Stimulated activated naive CD8-positive, alpha-beta T cell treated with anti-CD3 and anti-CD28 coated beads, Interleukin-15, Interleukin-2, amounts not matched to agents 100 ng/mL and 50 ng/mL, for 24 hours (primary cell): ENCODE measurements around the gene C20orf204.

Experiments
- H3K27ac Mint-ChIP-seq: one replicate; pipeline ENCODE4 v1.8.0; 2021; ENCODE audit warnings: mild to moderate bottlenecking, mixed read lengths
- H3K27me3 Mint-ChIP-seq: one replicate; pipeline ENCODE4 v1.8.0; 2021; ENCODE audit warnings: mixed read lengths
- H3K36me3 Mint-ChIP-seq: one replicate; pipeline ENCODE4 v1.8.0; 2021; ENCODE audit warnings: low read depth, mixed read lengths
- H3K4me1 Mint-ChIP-seq: one replicate; pipeline ENCODE4 v1.8.0; 2021; ENCODE audit warnings: low read depth, mixed read lengths
- H3K4me3 Mint-ChIP-seq: one replicate; pipeline ENCODE4 v1.8.0; 2021; ENCODE audit warnings: mild to moderate bottlenecking, mixed read lengths
- H3K9me3 Mint-ChIP-seq: one replicate; pipeline ENCODE4 v1.8.0; 2021; ENCODE audit warnings: mixed read lengths

Gene C20orf204

DNA sequence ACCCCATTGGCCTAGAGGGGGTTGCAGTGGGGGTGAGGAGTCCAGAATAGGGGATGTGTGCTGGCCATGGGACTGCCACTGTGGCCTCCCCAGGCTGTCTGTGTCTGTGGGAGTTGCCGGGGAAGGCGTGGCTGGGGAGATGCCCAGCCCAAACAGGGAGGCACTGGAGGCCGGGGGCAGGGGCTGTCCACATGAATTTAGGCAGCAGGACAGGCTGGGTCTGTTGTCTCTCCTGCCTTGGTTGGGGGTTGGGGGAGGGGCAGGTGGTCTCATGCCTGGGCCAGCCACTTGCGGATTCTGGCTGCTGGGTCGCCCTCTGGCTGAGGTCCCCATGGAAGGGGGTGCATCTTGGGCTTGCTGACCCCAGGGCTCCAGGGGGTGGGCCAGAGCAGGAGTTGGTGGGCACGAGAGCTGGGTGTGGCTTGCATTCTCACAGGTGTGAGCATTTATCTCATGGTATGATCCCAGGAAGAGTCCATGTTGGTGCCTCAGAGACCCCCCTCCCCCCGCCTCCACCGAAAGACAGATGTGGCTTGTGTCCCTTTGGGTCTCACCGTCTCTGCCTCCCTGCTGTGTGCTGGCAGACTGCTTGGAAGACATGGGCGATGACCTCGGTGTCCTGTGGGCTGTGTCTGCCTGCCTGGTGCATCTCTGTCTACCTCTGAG, 9.5 kb downstream of the C20orf204 start:
- Mint-ChIP-seq H3K4me3 (no peak overlapping the region), H3K27me3 (peaks cover 17% of the 10 kb centered on the region), H3K27ac (no peak overlapping the region), H3K4me1 (peaks cover 18% of the 10 kb centered on the region), H3K9me3 (no peaks in the 10 kb centered on the region), H3K36me3 (no peaks in the 10 kb centered on the region)

DNA sequence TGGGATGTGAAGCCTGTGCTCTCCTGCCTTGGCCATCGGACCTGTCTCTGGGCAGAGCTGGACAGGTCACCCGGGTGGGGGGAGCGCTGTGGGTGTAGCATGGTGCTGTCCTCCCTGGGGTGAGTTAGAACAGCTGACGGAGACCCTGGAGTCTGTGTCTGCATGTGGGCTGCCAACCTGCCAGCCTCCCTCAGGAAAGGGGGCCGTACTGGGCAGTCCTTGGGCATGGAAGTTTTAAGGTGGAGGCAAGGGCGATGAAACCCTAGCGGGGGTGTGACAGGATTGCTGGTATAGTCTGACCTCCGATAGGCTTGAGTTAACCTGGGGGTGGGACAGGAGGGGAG, 11.0 kb downstream of the C20orf204 start:
- no peak overlapping the region for H3K4me3 Mint-ChIP-seq
- H3K27me3 Mint-ChIP-seq = peaks cover 29% of the 10 kb centered on the region
- H3K36me3 Mint-ChIP-seq = no peaks in the 10 kb centered on the region
- no peak overlapping the region for H3K27ac Mint-ChIP-seq
- H3K4me1 Mint-ChIP-seq = peaks cover 11% of the 10 kb centered on the region
- H3K9me3 Mint-ChIP-seq = no peaks in the 10 kb centered on the region

DNA sequence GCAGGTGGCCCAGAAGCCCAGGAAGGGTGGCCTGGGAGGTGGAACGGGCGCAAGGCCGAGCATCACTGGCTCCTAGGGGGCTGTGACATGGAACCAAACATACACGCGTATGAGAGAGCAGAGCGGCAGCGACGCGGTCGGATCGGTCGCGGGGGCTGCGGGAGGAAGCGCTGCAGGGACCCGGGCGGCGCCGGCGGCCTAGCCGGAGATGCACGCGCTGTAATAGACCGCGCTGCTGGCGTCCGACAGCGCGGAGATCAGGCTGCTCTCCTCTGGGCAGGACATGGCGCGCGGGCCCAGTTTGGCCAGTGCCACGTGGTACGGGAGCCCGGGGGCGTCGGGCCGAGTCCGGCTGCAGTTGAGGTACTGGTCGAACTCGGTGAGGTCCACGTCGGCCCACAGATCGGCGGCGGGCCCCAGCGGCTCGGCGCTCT, 12.0 kb downstream of the C20orf204 start:
- no peaks in the 10 kb centered on the region for H3K9me3 Mint-ChIP-seq
- H3K4me1 Mint-ChIP-seq = peaks cover 11% of the 10 kb centered on the region
- H3K27ac Mint-ChIP-seq = no peak overlapping the region
- no peaks in the 10 kb centered on the region for H3K36me3 Mint-ChIP-seq
- peaks cover 29% of the 10 kb centered on the region for H3K27me3 Mint-ChIP-seq
- no peak overlapping the region for H3K4me3 Mint-ChIP-seq

DNA sequence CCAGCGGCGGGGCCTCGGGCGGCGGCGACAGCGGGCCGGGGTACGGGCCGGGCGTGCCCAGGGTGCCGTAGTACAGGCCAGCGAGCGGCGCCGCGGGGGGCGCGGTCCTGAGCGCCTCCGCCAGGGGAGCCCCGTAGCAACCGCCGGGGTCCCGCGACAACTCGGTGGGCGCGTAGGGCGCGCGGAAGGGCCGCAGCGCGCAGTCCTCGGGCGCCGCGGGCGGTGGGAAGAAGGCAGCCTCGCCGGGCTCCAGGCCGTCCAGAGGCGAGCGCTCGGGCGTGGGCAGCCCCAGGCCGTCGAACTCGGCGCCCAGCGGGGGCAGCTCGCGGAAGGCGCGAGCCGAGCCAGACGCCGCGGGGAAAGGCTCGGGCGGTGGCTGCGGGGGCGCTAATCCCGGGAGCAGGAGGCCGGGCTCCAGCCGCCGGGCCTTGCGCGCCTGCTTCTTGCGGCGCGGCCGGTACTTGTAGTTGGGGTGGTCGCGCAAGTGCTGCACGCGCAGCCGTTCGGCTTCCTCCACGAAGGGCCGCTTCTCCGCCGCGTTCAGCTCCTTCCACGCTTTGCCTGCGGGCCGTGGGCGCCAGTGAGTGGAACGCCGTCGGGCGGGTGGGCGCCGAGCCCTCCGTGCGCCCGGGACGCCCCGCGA, 12.5 kb downstream of the C20orf204 start:
- H3K27me3 Mint-ChIP-seq = peaks cover 29% of the 10 kb centered on the region

DNA sequence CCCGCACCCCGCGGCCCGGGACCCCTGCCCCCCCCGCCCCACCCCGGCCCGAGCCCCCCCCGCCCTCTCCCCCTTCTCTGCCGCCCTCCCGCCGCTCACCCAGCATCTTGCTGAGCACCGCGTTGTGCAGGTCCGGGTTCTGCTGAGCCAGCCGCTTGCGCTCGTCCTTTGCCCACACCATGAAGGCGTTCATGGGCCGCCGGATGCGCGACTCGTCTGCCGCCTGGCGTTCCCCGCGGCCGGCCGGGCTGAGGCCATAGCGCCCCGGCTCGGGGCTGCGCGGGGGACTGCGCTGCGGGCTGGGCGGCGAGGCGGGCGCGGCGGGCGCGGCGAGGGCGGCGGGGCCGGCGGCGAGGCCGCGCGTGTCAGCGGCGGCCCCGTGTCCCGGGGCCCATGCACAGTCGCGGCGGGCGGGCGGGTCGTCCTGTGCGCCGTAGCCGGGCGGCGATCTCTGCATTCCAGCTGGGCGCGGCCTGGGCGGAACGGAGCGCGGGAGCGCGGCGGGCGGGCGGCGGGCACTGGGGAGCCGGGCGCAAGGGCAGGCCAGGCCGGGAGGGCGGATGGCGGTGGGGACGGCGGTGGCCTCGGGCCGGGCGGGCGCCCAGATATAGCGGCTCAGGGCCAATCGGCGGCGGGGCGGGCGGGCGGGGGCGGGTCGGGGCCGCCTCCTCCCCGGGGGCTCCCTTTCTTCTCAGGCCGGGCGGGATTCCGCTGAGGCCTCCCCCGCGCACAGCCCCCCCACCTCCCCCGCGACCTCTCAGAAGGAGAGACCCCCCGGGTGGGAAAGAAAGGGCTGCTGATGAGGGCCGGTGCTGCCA, 13.3 kb downstream of the C20orf204 start, which contains the start of gene SOX18:
Gene SOX18, minus strand, starts transcription at position 580 of the 818 bp plus-strand sequence. Its CDS starts 123 bp downstream, at position 457.
- H3K36me3 Mint-ChIP-seq = no peaks in the 10 kb centered on the region
- H3K9me3 Mint-ChIP-seq = no peaks in the 10 kb centered on the region
- H3K4me1 Mint-ChIP-seq = peaks cover 11% of the 10 kb centered on the region
- H3K27me3 Mint-ChIP-seq = peaks cover 29% of the 10 kb centered on the region
- H3K27ac Mint-ChIP-seq = no peak within 1 kb of the TSS
- no peak within 1 kb of the TSS for H3K4me3 Mint-ChIP-seq

More for the DNA sequence above, 12.5 kb downstream of the C20orf204 start:
- H3K4me1 Mint-ChIP-seq = peaks cover 11% of the 10 kb centered on the region
- no peaks in the 10 kb centered on the region for H3K36me3 Mint-ChIP-seq
- H3K9me3 Mint-ChIP-seq = no peaks in the 10 kb centered on the region
- no peak overlapping the region for H3K4me3 Mint-ChIP-seq
- no peak overlapping the region for H3K27ac Mint-ChIP-seq

DNA sequence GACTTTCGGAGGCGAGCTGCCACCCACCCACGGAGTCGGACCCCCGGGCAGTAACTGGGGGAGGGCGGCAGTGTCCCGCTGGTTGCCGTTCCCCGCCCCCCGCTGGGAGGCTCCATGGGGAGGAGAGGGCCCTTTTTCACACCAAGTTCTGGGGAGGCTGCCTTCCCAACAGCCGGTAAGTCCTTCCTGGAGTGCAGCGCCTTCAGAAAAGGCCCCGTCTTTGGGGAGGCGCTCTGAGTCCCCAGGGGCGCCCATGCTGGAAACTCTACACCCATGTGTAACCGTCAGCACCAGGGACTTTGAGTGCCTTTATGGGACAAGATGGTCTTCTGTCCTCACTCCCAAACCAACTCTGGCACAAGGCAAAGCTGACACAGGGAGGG, 13.9 kb downstream of the C20orf204 start:
- H3K4me1 Mint-ChIP-seq = peaks cover 11% of the 10 kb centered on the region
- H3K27ac Mint-ChIP-seq = no peak overlapping the region
- no peak overlapping the region for H3K4me3 Mint-ChIP-seq
- no peaks in the 10 kb centered on the region for H3K36me3 Mint-ChIP-seq
- peaks cover 29% of the 10 kb centered on the region for H3K27me3 Mint-ChIP-seq
- no peaks in the 10 kb centered on the region for H3K9me3 Mint-ChIP-seq

DNA sequence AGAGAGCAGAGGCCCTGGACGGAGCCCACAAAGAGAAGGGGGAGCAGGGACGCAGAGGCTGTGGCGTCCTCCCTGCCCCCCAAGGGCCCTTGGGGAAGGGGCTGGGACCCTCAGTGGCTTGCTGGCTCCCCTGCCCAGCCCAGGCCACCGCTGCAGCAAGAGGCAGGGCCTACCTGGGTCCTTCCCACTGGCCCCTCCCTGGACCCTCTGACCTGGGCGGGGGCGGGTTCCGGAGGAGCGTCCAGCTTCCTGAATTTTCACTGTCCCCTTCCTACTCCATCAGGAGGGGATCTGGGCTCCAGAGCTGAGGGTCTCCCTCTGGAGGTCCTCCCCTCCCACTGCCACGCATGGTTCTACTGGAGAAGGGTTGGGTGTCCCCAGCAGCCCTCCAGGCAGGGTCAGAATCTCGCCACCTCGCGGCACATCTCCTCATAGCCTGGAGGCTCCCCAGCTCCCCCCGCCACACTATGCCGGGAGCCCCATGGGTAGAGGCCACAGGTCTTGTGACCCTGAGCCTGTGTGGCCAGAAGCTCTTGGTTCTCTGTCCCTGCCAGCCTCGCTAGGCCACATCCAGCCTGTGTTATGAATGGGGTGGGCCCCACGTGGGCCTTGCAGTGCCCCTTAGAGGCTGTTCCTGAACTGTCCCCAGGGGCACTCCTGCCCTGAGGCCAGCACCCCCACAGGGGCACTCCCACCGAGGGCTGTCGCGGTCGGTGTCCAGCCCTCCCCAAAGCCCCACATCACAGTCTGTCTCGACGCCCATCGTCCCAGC, 14.5 kb downstream of the C20orf204 start:
- peaks cover 29% of the 10 kb centered on the region for H3K27me3 Mint-ChIP-seq
- H3K4me3 Mint-ChIP-seq = no peak overlapping the region
- no peaks in the 10 kb centered on the region for H3K36me3 Mint-ChIP-seq
- H3K4me1 Mint-ChIP-seq = peaks cover 11% of the 10 kb centered on the region
- H3K27ac Mint-ChIP-seq = no peak overlapping the region
- no peaks in the 10 kb centered on the region for H3K9me3 Mint-ChIP-seq

DNA sequence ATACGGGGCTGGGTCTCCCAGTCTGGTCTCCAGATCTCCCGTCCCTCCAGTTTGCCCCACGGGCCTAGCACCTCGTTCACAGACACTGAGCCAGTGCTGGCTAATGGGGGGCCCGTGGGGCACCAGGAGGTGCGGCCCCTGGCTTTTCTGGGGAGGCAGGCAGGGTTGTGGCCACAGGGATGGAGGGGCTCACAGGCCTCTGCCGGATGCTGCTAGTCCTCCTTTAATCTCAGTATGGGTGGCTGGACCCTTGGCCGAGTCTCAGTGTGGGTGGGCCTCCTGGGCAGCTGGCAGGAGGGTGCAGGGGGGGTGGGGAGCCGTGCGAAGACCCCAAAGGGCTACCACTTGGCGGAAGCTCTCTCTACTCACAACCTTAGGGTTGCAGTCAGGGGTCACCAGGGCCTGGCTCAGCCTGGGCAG, 15.1 kb downstream of the C20orf204 start:
- Mint-ChIP-seq H3K36me3 (no peaks in the 10 kb centered on the region), H3K27me3 (peaks cover 28% of the 10 kb centered on the region), H3K9me3 (no peaks in the 10 kb centered on the region), H3K4me1 (peaks cover 7% of the 10 kb centered on the region), H3K27ac (no peak overlapping the region), H3K4me3 (no peak overlapping the region)

DNA sequence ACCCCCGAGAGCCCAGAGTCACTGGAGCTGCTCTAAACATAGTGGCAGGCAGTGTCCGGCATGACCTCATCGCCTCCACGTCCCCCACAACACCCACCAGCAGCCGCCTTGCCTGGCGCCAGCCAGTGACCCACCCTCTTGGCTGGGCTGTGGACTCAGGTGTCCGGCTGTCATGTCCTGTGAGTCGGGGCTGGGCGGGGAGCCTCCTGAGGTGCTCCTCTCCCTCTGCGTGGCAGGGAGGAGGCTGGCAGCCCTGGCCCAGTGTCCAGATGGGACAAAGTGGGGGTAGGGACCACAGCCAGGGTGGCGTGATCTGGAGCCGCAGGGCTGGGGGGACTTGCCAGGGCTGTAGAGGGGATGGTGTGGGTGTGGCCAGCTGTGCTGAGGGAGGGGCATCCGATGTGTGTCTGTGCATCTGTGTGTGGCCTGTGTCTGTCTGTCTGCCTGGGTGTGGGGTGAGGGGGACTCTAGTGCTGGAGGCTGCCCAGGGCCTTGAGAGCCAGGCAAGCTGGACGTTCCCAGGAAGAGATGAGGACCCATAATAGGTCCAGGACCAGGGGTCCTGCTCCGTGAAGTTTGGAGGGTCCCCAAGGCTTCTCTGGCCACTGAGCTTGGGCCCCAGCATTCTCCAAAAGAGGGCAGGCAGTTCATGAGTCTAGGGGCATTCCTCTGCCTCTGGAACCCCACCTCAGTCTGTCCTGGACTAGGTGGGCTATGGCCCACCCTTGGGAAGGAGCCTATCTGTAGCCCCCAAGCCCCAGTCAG, 15.8 kb downstream of the C20orf204 start:
- no peaks in the 10 kb centered on the region for H3K36me3 Mint-ChIP-seq
- no peaks in the 10 kb centered on the region for H3K9me3 Mint-ChIP-seq
- H3K27me3 Mint-ChIP-seq = peaks cover 21% of the 10 kb centered on the region
- H3K27ac Mint-ChIP-seq = no peak overlapping the region
- H3K4me3 Mint-ChIP-seq = no peak overlapping the region
- peaks cover under 1% of the 10 kb centered on the region for H3K4me1 Mint-ChIP-seq

DNA sequence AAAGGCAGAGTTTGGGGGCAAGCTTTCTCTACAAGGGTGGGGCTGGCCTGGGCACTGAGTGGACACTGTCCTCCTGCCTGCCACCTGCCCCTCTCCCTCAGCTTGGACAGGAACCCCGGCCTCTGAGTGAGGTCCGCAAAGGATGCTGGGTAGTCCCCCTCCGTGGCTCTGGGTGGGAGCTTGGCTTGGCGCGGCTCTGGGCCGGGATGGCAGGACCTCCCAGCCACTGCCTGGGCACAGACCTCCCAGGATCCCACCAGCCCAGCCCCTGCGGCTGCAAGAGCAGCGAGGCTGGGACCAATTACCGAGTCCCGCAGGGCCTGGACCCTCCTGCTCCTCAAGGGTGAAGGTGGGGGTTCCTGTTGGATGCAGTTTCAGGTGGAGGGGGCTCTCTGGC, 16.3 kb downstream of the C20orf204 start:
- Mint-ChIP-seq H3K27me3 (peaks cover 15% of the 10 kb centered on the region), H3K27ac (no peak overlapping the region), H3K9me3 (no peaks in the 10 kb centered on the region)

DNA sequence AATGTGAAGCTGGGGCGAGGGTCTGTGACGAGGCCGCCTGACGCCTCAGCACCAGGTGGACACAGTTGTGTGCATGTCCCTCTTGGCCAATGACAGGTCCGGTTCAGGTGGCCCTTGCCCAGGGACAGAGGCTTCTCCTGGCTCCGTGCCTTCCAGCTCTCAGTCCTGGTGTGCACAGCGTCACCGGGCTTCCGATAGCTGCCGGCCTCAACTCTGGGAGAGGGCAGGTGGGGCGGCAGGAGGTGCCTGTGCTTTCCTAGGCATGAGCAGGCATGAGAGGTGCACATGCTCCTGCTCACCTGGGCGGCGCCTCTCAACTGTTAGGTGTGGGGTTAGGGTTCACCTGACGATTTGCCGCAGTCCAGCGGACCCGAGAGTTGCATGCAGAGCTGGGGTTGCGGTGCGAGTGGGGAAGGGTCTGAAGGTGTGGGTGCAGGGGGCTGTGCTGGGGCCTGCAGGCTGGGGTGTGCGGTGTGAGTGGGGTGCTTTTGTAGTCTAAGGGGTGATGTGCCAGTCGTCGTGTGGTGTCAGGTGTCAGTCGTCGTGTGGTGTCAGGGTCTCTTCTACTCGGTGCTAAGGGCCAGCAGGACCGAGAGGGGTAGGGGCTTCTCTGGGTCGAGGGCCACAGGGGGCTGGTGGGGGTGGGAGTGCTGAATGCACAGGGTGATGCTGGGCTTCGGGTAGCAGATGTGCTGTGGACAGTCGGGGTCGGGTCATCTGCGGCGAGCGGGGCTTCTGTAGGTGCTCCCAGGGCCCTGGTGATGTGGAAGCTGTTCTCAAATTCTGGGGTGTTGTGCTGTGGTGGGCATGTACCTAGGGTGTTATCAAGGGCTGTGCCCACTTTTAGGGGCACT, 17.2 kb downstream of the C20orf204 start:
- no peaks in the 10 kb centered on the region for H3K36me3 Mint-ChIP-seq
- no peak overlapping the region for H3K27ac Mint-ChIP-seq
- H3K4me1 Mint-ChIP-seq = peaks cover 12% of the 10 kb centered on the region
- H3K4me3 Mint-ChIP-seq = no peak overlapping the region
- no peaks in the 10 kb centered on the region for H3K9me3 Mint-ChIP-seq
- peaks cover 13% of the 10 kb centered on the region for H3K27me3 Mint-ChIP-seq

More for the DNA sequence above, 16.3 kb downstream of the C20orf204 start:
- Mint-ChIP-seq H3K36me3 (no peaks in the 10 kb centered on the region), H3K4me3 (no peak overlapping the region), H3K4me1 (peaks cover 3% of the 10 kb centered on the region)

DNA sequence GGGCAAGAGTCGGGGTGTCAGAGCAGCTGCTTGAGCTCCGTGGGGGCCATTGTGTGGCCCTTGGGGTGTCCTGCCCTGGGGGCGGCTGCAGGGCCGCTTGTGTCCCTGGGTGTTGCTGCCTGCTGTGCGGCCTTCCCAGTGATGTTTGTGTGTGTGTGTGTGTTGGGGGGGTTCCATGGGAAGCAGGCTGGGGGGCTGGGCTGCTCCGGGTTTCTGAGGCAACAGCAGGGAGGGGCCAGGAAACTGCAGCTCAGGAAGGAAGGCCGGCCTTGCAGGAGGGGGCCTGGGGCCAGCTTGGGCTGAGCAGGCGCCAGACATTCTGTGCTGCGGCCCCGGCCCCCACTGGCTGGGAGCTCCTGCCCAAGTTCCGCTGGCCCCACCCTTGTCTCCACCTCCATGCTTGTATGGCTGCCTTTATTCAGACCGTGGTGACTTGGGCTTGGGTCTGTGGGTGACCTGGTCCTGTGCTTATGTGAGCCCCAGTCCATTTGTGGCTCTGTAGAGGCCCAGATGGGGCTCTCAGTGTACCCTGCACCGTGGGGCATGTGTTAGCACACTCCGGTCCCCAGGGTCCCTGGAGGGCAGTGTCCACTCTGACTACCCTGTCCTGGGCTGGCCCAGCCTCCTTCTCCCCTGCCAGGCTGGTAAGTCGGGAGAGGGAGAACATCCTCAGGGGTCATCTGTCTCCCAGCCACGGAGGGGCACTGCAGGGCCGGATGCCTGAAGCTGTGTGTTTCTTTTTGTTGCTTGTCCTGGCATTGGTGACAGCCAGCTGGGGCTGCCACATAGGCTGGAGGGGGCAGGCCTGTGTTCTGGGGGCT, 18.1 kb downstream of the C20orf204 start:
- no peak overlapping the region for H3K4me3 Mint-ChIP-seq
- H3K27ac Mint-ChIP-seq = no peak overlapping the region

More for the DNA sequence above, 18.1 kb downstream of the C20orf204 start:
- H3K4me1 Mint-ChIP-seq = peaks cover 17% of the 10 kb centered on the region
- H3K9me3 Mint-ChIP-seq = no peaks in the 10 kb centered on the region
- peaks cover 13% of the 10 kb centered on the region for H3K27me3 Mint-ChIP-seq
- no peaks in the 10 kb centered on the region for H3K36me3 Mint-ChIP-seq
